Astrocyte (in vitro differentiated cells and primary cell): ENCODE results near the gene UBR2.
"Not testable (repeated sequence)": the region's sequence is repeated elsewhere in the genome, so short reads cannot be mapped to it uniquely, and the experiment has no call there.

Source experiments
- CTCF ChIP-seq: IDR thresholded peaks from 2 replicates; pipeline ENCODE4 v1.5.1; 2011; ENCODE audit warnings: low read depth, mild to moderate bottlenecking, inconsistent platforms, low read length, moderate library complexity; ENCODE audit not compliant: insufficient read depth
- EZH2 ChIP-seq: IDR thresholded peaks from 2 replicates; pipeline ENCODE4 v1.6.1; 2012; ENCODE audit warnings: mild to moderate bottlenecking, low read length, inconsistent platforms; ENCODE audit not compliant: insufficient read depth

DNA sequence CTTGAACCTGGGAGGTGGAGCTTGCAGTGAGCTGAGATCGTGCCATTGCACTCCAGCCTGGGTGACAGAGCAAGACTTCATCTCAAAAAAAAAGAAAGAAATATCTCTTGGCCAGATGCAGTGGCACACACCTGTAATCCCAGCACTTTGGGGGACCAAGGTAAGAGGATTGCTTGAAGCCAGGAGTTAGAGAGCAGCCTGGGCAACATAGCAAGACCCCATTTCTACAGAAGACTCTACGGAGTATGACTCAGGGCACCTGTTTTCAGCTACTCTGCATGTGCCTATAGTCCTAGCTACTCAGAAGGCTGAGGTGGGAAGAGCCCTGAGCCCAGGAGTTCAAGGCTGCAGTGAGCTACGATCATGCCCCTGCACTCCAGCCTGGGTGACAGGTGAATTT lies 139.0 kb downstream of the UBR2 start:
- TF ChIP-seq CTCF, EZH2: not testable (repeated sequence)
